HG02642 (cell line): ENCODE measurements around the gene GNAZ.

ENCODE experiments used
- ATAC-seq: cut with Tn5 transposase; IDR thresholded peaks from one replicate; pipeline ENCODE4 v1.9.1; 2021; ENCODE audit warnings: mild to moderate bottlenecking; ENCODE audit not compliant: unreplicated experiment, poor library complexity

Gene GNAZ

GRCh38 chr22:23147617-23148387, 77.5 kb downstream of the GNAZ start:
- no peak for ATAC-seq

DNA sequence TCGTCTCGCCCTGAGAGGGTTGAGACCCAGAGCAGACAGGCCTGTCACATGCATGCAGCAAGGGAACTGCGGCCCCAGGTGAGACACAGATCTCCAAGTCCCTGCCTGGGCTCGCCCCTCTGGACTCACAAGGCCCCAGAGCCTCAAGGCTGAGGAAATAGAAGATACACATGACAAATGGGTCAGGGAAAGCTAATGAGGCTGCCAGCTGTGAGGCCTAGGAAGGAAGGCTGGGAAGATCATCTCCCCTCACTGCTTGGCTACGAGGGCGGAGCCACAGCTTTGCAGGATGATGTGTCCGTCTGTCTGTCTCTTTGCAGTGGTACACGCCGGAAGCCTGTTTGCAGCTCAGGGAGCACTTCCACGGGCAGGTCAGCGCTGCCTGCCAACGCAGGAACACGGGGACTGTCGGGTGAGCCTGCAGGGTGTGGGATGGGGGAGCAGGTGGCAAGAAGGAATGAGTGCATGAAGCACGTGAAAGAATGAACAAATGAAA, 79.5 kb downstream of the GNAZ start:
- no peak for ATAC-seq

GRCh38 chr22:23150762-23151161, 80.4 kb downstream of the GNAZ start:
- ATAC-seq, result no peak

DNA sequence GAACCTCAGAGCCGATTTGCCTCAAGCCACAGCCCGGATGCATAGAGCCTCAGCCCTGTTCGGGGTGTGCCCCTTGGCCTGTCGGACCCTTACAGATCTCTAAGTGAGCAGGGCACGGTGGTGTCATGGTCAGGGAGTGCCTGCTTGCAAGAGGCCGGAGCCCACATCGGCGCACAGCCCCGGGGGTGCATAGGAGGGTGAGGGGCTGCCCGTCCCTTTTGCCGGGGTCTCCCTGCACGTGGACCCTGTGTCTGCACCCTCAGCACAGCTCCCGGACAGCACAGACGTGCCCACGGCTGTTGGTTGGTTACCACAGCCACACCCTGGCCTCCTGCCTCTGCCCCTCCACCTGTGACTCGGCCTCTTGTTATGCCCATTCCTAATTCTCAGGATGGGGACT, 81.5 kb downstream of the GNAZ start:
- ATAC-seq, result no peak

DNA sequence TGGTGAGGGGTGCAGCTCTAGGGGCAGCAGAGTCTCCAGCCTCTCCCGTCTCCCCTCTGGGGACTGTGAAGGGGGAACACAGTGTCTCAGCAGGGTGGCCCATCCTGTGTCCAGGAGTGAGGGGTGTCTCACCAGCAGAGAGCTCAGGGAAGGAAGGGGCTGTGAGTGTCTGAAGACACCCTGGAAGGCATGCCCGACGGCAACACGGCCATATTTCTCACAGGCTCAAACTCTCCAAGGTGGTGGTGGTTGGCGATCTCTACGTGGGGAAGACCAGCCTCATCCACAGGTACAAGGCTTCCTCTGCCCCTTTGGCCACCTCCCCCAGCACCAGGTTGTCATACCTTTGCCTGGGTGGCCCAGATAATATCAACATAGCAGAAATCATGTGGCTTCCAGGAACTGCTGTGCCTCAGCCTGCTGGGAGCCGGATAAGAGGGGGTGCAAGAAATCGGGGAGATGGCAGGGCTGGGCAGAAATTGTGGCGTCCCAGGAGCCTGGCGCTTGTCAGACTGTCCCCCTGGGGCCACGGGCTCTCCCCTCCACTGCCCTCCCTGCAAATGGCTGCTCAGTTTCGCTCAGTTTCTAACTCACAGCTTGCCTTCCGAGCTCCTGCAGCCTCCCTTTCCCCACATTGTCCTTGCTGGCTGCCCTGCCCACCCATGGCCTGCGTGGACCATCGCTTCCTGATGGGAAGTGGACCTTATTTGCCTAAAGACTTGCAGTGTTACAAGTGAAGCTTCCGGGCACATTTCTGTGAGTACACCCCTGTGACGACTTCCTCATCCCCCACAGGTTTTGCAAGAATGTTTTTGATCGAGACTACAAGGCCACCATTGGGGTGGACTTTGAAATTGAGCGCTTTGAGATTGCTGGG, 82.2 kb downstream of the GNAZ start:
- ATAC-seq, result no peak

DNA sequence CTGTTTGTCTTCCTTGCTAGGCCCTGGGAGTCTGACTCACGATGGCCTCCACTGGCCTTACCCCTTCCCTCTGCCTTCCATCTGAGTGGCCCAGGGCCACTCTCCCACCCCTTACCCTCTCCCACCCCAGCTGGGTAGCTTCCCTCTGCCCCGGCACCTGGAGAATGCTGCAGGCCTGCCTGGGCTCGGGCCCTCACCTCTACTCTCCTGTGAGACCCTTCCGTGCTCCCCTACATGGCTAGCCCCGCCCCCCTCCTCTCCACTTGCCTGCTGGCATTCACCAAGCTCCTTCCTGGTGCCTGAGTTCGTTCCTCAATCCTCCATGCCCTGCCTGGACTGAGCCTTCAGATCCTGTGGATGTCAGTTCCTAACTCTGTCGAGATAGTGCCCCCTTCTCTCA, 83.7 kb downstream of the GNAZ start:
- no peak for ATAC-seq

- no peak for ATAC-seq
These were observed 84.1 kb downstream of the GNAZ start for GRCh38 chr22:23154461-23154860.

DNA sequence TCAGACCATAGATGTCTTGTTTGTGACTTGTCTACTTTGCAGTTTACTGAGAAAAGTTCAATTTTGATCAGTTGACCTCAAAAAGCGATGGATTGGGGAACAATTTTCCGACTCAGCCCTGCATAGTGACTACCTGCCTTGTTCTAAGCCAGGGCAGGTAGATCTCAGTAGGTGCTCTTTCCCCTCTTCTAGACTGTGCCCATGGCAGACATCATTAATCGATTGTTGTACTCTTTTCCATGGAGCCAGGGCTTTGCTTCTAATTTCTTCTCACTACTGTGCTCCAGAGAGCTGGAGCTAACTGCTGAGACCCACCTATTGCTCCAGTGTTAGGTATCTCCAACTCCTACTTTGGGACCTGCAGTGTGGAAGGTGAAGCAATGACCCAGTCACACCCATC, 84.8 kb downstream of the GNAZ start:
- ATAC-seq, result no peak

- no peak for ATAC-seq
These were observed 85.5 kb downstream of the GNAZ start for GRCh38 chr22:23155831-23156230.

- no peak for ATAC-seq
These were observed 86.0 kb downstream of the GNAZ start for GRCh38 chr22:23156286-23156685.

DNA sequence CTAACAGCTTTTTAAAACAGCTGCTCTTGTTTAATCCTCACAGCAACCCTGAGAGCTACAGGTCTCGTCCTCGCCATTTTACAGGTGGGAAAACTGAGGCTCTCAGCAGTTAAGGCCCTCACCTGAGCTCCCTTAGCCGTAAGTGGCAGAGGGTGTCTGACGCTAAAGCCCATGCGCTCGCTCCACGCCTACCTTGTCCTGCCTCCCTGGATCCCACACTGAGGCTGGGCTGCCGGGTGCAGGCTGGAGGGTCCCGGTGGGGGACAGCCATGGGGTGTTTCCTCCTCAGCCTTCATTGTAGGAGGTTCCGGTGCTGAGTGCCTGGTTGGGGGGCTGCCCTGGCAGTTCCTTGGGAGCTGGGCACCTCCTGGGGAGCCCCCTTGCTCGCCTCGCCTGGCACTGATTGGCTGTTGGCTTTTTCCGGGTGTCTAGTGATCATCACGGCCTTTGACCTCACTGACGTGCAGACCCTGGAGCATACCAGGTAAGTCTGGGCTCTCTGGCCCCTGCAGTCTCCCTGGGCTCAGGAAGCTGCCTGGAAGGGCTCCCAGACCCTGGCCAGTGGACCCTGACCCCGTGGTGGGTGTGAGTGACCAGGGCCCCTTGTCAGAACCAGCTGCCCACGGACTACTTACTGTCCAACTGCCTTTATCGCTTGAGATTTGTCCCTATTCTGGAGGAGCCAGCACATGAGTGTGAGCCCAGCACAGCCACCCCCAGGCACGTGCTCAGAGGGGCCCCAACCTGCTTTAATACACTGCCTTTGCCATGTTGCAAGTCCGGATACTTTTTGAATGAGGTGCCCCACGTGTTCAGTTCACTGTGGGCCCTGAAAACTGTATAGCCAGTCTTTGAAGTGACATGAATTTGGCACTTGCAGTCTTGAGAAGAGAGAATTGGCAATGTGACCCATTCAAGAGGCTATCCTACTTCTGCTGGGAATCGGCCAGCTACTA, 87.5 kb downstream of the GNAZ start:
- no peak for ATAC-seq

DNA sequence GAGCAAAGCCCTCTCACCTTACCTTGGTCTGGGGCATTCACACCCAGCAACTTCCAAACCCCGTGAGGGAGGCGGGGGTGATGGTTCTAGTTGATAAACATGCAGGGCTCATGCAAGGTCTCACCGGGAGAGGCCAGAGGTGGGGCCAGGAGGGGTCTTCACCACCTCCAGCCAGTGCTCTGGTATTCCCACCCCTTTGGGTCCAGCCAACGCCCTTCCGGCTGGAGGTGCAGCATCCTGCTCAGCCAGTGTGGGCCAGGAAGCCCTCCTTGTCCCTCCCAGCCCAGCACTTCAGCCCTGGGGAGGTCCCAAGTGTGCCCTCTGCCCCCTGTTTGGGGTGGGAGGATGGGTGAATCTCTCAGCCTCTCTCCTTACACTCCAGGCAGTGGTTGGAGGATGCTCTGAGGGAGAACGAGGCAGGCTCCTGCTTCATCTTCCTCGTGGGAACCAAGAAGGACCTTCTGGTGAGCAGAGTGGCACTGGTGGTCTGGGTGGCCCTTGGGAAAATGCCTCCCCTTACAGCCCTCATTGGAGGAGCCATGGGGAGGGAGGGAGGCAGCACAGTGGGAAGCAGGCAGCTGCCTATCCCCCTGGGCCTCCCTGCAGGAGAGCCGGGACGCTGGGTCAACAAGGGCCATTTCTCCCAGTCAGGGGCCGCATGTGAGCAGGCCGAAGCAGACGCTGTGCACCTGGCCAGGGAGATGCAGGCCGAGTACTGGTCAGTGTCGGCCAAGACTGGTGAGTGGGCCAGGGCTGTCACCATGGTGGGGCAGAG, 88.4 kb downstream of the GNAZ start:
- no peak for ATAC-seq

- no peak for ATAC-seq
These were observed 88.9 kb downstream of the GNAZ start for GRCh38 chr22:23159291-23159630.

GRCh38 chr22:23161029-23161428, 90.7 kb downstream of the GNAZ start:
- no peak for ATAC-seq

DNA sequence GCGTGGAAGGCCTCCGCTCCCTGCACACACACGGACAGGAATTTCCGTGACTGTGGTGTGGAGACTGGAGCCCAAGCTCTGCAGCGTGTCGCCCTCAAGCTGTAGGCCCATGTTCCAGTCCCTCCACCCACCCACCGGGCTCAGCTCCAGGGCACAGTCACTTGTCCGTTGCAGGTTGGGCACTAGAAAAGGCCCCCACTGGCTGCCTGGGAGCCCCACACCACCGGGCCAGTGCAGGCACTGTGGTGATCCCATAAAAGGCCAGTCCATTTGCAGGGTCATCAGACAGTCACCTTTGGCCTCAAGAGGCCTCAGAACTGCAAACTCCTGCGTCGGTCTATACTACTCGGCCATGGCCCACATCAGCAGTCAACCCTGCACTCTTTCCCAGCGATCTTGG, 91.3 kb downstream of the GNAZ start:
- no peak for ATAC-seq

DNA sequence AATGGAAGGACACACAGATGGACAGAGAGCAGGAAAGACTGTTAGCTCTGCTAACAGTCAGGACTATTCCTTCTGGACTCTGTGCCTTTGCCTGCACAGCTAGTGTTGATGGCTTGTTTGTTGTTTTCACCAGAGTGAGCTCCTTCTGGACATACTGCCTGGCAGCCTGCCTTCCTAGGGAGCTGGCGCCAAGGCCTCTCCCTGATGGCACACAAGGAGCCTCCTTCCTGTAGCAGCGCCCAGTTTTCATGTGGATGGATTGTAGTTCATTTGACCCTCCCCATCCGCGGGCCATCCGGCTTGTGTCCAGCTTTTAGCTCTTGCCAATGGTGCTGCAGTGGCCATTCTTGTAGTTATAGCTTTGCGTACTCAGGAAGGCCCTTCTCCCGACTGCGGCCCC, 93.3 kb downstream of the GNAZ start:
- no peak for ATAC-seq

DNA sequence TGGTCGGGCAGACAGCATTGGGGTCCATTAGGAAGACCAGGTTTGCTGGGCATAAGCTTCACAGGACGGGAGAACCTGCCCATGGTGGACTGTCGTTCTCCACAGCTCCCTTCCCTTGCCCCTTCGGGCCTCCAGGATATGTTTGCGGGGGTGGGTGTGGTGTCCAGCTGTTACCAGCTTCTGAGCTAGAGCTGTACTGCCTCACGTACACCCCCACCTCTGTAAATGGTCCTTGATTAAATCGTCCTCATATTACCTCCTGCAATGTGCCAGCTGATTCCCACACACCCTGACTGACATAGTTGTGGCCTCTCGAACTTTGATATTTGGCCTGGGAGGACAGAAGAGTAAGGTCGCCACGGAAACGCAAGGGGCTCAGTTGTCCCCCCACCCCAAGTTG, 93.8 kb downstream of the GNAZ start:
- no peak for ATAC-seq

DNA sequence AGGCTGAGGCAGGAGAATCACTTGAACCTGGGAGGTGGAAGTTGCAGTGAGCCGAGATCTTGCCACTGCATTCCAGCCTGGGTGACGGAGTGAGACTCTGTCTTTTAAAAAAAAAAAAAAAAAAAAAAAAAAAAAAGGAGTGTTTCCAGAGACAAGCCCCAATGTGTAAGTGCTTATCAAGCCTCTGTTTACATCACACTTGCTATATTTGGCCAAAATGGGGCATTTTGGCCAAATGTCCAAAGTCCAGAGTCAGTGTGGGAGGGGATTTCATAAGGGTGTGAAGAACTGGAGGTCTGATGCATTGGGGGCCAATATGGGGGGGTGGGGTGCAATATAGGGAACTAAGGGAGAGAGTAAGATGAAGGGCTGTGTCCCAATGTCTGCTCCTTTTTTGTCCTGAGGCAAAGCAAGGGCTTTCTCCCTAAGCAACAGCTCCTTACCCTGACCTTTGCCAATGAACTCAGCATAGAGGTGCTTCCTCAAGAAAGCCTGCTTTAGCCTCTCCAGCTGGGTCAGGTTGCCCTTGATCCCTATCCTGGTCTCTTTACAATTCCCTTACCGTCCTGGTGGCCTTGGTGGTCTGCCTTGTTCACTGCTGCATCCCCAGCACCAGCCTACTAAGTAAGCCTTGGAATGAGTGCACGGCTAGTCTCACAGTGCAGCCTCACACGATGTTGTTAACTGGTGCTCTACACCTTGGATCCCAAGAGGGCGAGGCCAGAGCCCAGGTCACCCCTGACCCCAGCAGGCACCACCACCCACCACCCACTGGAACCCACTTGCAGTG, 95.9 kb downstream of the GNAZ start:
- ATAC-seq, result no peak
